Endothelial cell of umbilical vein (primary cell): ENCODE results near the gene SSH2. TPM values are rescaled to one million over a fixed set of nuclear protein-coding genes. Genes with fewer than 3 reads are reported as not detected.

ENCODE experiments used
- BruUV-seq: library from RNA; stranded (reverse); fragments of 400-500 nt; replicated peaks from 2 replicates; lab custom pipeline; 2021; lab: Mats Ljungman, UMichigan
- CTCF ChIA-PET: fragments of 300-600, 350-600 bp; sonication (Branson Sonifier 250); formaldehyde crosslinking; loops from one replicate; lab custom pipeline; 2021; ENCODE audit warnings: antibody characterized with exemption, inconsistent platforms; lab: Charles Lee
- POLR2A ChIA-PET: fragments of 300-600, 350-600 bp; sonication (Branson Sonifier 250); formaldehyde crosslinking; loops from one replicate; lab custom pipeline; 2021; ENCODE audit warnings: antibody characterized with exemption, inconsistent platforms; lab: Charles Lee
- DNase-seq: peaks from one replicate; pipeline ENCODE4 v3.0.0-alpha.2; 2011; ENCODE audit warnings: low read depth, low spot score
- FAIRE-seq: peaks from 2 replicates; lab custom pipeline; 2011; peaks lifted over from hg19 to GRCh38; lab: Jason Lieb, UNC
- H2AFZ ChIP-seq: 2 replicates; pipeline ENCODE4 v1.6.0; 2012; ENCODE audit warnings: low read depth, low read length, control low read depth, inconsistent platforms
- H3K27ac ChIP-seq: 2 replicates; pipeline ENCODE4 v1.5.1; 2011; ENCODE audit warnings: low read depth, mild to moderate bottlenecking, control low read depth, low read length, moderate library complexity; ENCODE audit not compliant: insufficient read depth
- H3K27me3 ChIP-seq, 2 experiments: 2 replicates each; pipeline versions ENCODE4 v1.6.0 to v1.6.1; 2011; ENCODE audit warnings: low read length in 2 of 2, mixed read lengths in 1 of 2; ENCODE audit not compliant: control insufficient read depth in 2 of 2, insufficient read depth in 2 of 2
- H3K36me3 ChIP-seq, 2 experiments: 2 replicates in 1 of 2; 3 replicates in 1 of 2; pipeline ENCODE4 v1.5.1; 2011; ENCODE audit warnings: low read length in 2 of 2, mild to moderate bottlenecking in 1 of 2, moderate library complexity in 1 of 2; ENCODE audit not compliant: control insufficient read depth in 2 of 2, insufficient read depth in 2 of 2; ENCODE audit errors: extremely low read depth in 1 of 2
- H3K4me1 ChIP-seq: 3 replicates; pipeline ENCODE4 v1.5.1; 2011; ENCODE audit warnings: mild to moderate bottlenecking, low read length; ENCODE audit not compliant: control insufficient read depth, insufficient read depth; ENCODE audit errors: extremely low read depth
- H3K4me2 ChIP-seq: 2 replicates; pipeline ENCODE4 v1.6.1; 2011; ENCODE audit warnings: low read length, control low read depth, mixed read lengths; ENCODE audit not compliant: insufficient read depth
- H3K4me3 ChIP-seq, 3 experiments: fragments of 200-600 bp in 1 of 3; sonication (generic), shearing (Covaris generic) in 1 of 3; replicated peaks in 1 of 3; 2 replicates each; pipeline ENCODE4 v1.5.1; 2011 to 2016; ENCODE audit warnings: control low read depth in 3 of 3, low read length in 3 of 3, mild to moderate bottlenecking in 2 of 3, inconsistent platforms in 1 of 3, low read depth in 1 of 3, moderate library complexity in 1 of 3; ENCODE audit not compliant: insufficient read depth in 1 of 3
- H3K79me2 ChIP-seq: 2 replicates; pipeline ENCODE4 v1.6.0; 2012; ENCODE audit warnings: low read length, inconsistent platforms; ENCODE audit not compliant: control insufficient read depth, insufficient read depth
- H3K9ac ChIP-seq: replicated peaks from 2 replicates; pipeline ENCODE3; 2011; ENCODE audit warnings: low read length, control low read depth; ENCODE audit not compliant: insufficient read depth; ENCODE audit errors: extremely low read depth
- H3K9me1 ChIP-seq: replicated peaks from 3 replicates; pipeline ENCODE4 v1.6.0; 2011; ENCODE audit warnings: mild to moderate bottlenecking, low read length; ENCODE audit not compliant: control insufficient read depth, insufficient read depth; ENCODE audit errors: extremely low read depth
- H3K9me3 ChIP-seq: replicated peaks from 2 replicates; pipeline ENCODE4 v1.5.1; 2012; ENCODE audit warnings: low read length, inconsistent platforms; ENCODE audit not compliant: control insufficient read depth, insufficient read depth
- H4K20me1 ChIP-seq: replicated peaks from 2 replicates; pipeline ENCODE3; 2011; ENCODE audit warnings: mild to moderate bottlenecking, low read length; ENCODE audit not compliant: control insufficient read depth, insufficient read depth; ENCODE audit errors: extremely low read depth
- CTCF ChIP-seq, 2 donors: IDR thresholded peaks; 1 replicate in 1 of 2; 2 replicates in 1 of 2; pipeline ENCODE4 v1.5.1; 2011; ENCODE audit warnings: low read length in 2 of 2, mild to moderate bottlenecking in 2 of 2, moderate library complexity in 2 of 2, control low read depth in 1 of 2, inconsistent platforms in 1 of 2, low read depth in 1 of 2; ENCODE audit not compliant: insufficient read depth in 1 of 2; ENCODE audit errors: extremely low read depth in 1 of 2
- EZH2 ChIP-seq: IDR thresholded peaks from 2 replicates; pipeline ENCODE4 v1.6.1; 2012; ENCODE audit warnings: borderline replicate concordance, low read depth, mild to moderate bottlenecking, moderate library complexity, low read length, inconsistent platforms; ENCODE audit not compliant: severe bottlenecking
- FOS ChIP-seq: IDR thresholded peaks from 2 replicates; pipeline ENCODE4 v1.6.1; 2011; ENCODE audit warnings: mild to moderate bottlenecking, low read length, moderate library complexity, borderline replicate concordance; ENCODE audit not compliant: insufficient read depth
- GATA2 ChIP-seq: IDR thresholded peaks from 2 replicates; pipeline ENCODE4 v1.7.0; 2011; ENCODE audit warnings: low read depth, mild to moderate bottlenecking, moderate library complexity, mixed read lengths, low read length; ENCODE audit not compliant: insufficient read length, insufficient read depth
- JUN ChIP-seq: IDR thresholded peaks from 2 replicates; pipeline ENCODE4 v1.6.1; 2011; ENCODE audit warnings: borderline replicate concordance, low read depth; ENCODE audit not compliant: insufficient read length, insufficient read depth
- MAX ChIP-seq: IDR thresholded peaks from 2 replicates; pipeline ENCODE4 v1.6.1; 2011; ENCODE audit not compliant: insufficient read depth, insufficient read length
- MYC ChIP-seq: IDR thresholded peaks from one replicate; pipeline ENCODE4 v1.6.1; 2011; ENCODE audit warnings: mild to moderate bottlenecking, low read depth, low read length
- POLR2A ChIP-seq: IDR thresholded peaks from 2 replicates; pipeline ENCODE4 v1.6.1; 2012; ENCODE audit warnings: low read depth, mild to moderate bottlenecking, control low read depth, low read length
- POLR2AphosphoS5 ChIP-seq: IDR thresholded peaks from 2 replicates; pipeline ENCODE4 v1.6.1; 2012; ENCODE audit warnings: low read depth, mild to moderate bottlenecking, control low read depth, low read length, moderate library complexity; ENCODE audit not compliant: insufficient read depth
- dilution Hi-C: fragments of 300-500 bp; cut with MboI; formaldehyde crosslinking; loops from one replicate; pipeline ENCODE4 v1.15.0; 2019; ENCODE audit warnings: low sequenced_read_pairs; ENCODE audit not compliant: extremely low pct_ligation_motif_present
- intact Hi-C: fragments of 100-400 bp; cut with micrococcal nuclease; formaldehyde crosslinking; loops from one replicate; pipeline ENCODE4 v1.10.0; 2022
- polyA plus RNA-seq, 4 experiments: library from polyadenylated mRNA; depleted of rRNA in 3 of 4; stranded (reverse) in 3 of 4; unstranded in 1 of 4; fragments of >200 nt; gene quantifications; 2 replicates each; pipeline versions ENCODE4 v1.2.1 to v1.2.3, GENCODE V29; 2011 to 2012; ENCODE audit warnings: missing spikeins in 1 of 4
- total RNA-seq: library from RNA; stranded (reverse); gene quantifications from 2 replicates; pipeline ENCODE4 v1.2.3, GENCODE V29; 2021

Gene SSH2
- total and polyA plus RNA-seq, 2 donors (not counting 3 experiments of a cell fraction or from before 2014, with no cell fraction given) = 24.6 to 60.9 TPM

- FAIRE-seq (no peak), DNase-seq (no peak)
- intact Hi-C loops (no loop called here), dilution Hi-C loops (no loop called here)
- H3K9me1 ChIP-seq = no peaks in the 10 kb centered on the region
- no peaks in the 10 kb centered on the region for H4K20me1 ChIP-seq
- H3K27ac ChIP-seq = no peak overlapping the region
- ChIA-PET POLR2A (no interaction called here), CTCF (interaction anchor here (0.8 kb wide), 1 partner anchor 20 kb away, joined by 4 read pairs; no protein-coding TSS in a partner anchor)
- H3K79me2 ChIP-seq = no peaks in the 10 kb centered on the region
- TF ChIP-seq MYC (no peak), EZH2 (no peak), FOS (no peak), GATA2 (no peak), POLR2A (no peak), CTCF (IDR thresholded peaks at IDR 0.05; ENCODE audit: extremely low read depth in 1 of 2, insufficient read depth in 1 of 2, low read depth in 1 of 2, low read length in 2 of 2) (no peak), MAX (no peak), JUN (no peak), POLR2AphosphoS5 (no peak)
- no peak overlapping the region for H3K4me3 ChIP-seq
- H3K9ac ChIP-seq = no peak overlapping the region
- H3K36me3 ChIP-seq = peaks cover 0 to 4% of the 10 kb centered on the region in 2 experiments
- H3K9me3 ChIP-seq = no peaks in the 10 kb centered on the region
- BruUV-seq = no TSS peak
- no peaks in the 10 kb centered on the region for H3K27me3 ChIP-seq
- peaks cover 20% of the 10 kb centered on the region for H3K4me1 ChIP-seq
- H3K4me2 ChIP-seq = no peak overlapping the region
- H2AFZ ChIP-seq = no peak overlapping the region
These were observed 318.5 kb downstream of the SSH2 start for GRCh38 chr17:29611351-29612093.
